ENCODE measurements around the gene G2E3.
A peak's percentile ranks its signal among the peaks of the same experiment; 100 is the strongest.

G2E3 gene

GRCh38 chr14:30558675-30559555, at the start of gene G2E3:
G2E3 (plus strand) TSS chr14:30559158; CDS start chr14:30581080, 21,922 bp downstream.
- TF ChIP-seq CTCF (IDR thresholded peaks at IDR 0.05; ENCODE audit: control insufficient read depth, insufficient read depth, low read depth, low read length, missing control alignments): no peak
- DNase-seq (ENCODE audit: low read depth): no peak
- H3K4me3 ChIP-seq (ENCODE audit: control insufficient read depth, low read depth, low read length): peak within 1 kb of the TSS; percentile 93

- TF ChIP-seq CTCF (IDR thresholded peaks at IDR 0.05; ENCODE audit: control insufficient read depth, insufficient read depth, low read depth, low read length, missing control alignments): no peak
- no peak overlapping the region for H3K4me3 ChIP-seq (ENCODE audit: control insufficient read depth, low read depth, low read length)
- DNase-seq (ENCODE audit: low read depth): no peak
Observed at GRCh38 chr14:30517737-30518136, 41.2 kb upstream of the G2E3 start.

GRCh38 chr14:30518867-30519560, 39.9 kb upstream of the G2E3 start:
- no peak for DNase-seq (ENCODE audit: low read depth)
- no peak for TF ChIP-seq CTCF (IDR thresholded peaks at IDR 0.05; ENCODE audit: control insufficient read depth, insufficient read depth, low read depth, low read length, missing control alignments)
- no peak overlapping the region for H3K4me3 ChIP-seq (ENCODE audit: control insufficient read depth, low read depth, low read length)

- TF ChIP-seq CTCF (IDR thresholded peaks at IDR 0.05; ENCODE audit: control insufficient read depth, insufficient read depth, low read depth, low read length, missing control alignments): no peak
- H3K4me3 ChIP-seq (ENCODE audit: control insufficient read depth, low read depth, low read length): no peak overlapping the region
- DNase-seq (ENCODE audit: low read depth): no peak
Observed at GRCh38 chr14:30519961-30520360, 39.0 kb upstream of the G2E3 start.

- TF ChIP-seq CTCF (IDR thresholded peaks at IDR 0.05; ENCODE audit: control insufficient read depth, insufficient read depth, low read depth, low read length, missing control alignments): no peak
- DNase-seq (ENCODE audit: low read depth): no peak
- no peak overlapping the region for H3K4me3 ChIP-seq (ENCODE audit: control insufficient read depth, low read depth, low read length)
Observed at GRCh38 chr14:30520536-30520935, 38.4 kb upstream of the G2E3 start.

GRCh38 chr14:30521899-30522736, 36.8 kb upstream of the G2E3 start:
- H3K4me3 ChIP-seq (ENCODE audit: control insufficient read depth, low read depth, low read length): no peak overlapping the region
- no peak for DNase-seq (ENCODE audit: low read depth)
- TF ChIP-seq CTCF (IDR thresholded peaks at IDR 0.05; ENCODE audit: control insufficient read depth, insufficient read depth, low read depth, low read length, missing control alignments): peak; percentile 68
